Caki2 (cell line): ENCODE results near the gene RELL1. TPM values are rescaled to one million over a fixed set of nuclear protein-coding genes. Genes with fewer than 3 reads are reported as not detected.
"Not testable (repeated sequence)": the region's sequence is repeated elsewhere in the genome, so short reads cannot be mapped to it uniquely, and the experiment has no call there.

Experiments
- DNase-seq: peaks from one replicate; pipeline ENCODE4 v3.0.0-alpha.2; 2015; ENCODE audit warnings: low read depth
- in situ Hi-C: cut with HindIII; loops from 2 replicates; pipeline ENCODE4 v1.10.0; 2016; ENCODE audit warnings: low sequenced_read_pairs, low pct_unique_long_range_greater_than_20kb, mixed read lengths
- total RNA-seq: library from RNA; depleted of rRNA; stranded (reverse); fragments of >200 nt; shearing (Covaris generic); gene quantifications from 2 replicates; pipeline ENCODE4 v1.2.3, GENCODE V29; 2014; ENCODE audit warnings: low replicate concordance

RELL1 gene
- total RNA-seq, 1 experiment from 2014 or later = 57.7 TPM

DNA sequence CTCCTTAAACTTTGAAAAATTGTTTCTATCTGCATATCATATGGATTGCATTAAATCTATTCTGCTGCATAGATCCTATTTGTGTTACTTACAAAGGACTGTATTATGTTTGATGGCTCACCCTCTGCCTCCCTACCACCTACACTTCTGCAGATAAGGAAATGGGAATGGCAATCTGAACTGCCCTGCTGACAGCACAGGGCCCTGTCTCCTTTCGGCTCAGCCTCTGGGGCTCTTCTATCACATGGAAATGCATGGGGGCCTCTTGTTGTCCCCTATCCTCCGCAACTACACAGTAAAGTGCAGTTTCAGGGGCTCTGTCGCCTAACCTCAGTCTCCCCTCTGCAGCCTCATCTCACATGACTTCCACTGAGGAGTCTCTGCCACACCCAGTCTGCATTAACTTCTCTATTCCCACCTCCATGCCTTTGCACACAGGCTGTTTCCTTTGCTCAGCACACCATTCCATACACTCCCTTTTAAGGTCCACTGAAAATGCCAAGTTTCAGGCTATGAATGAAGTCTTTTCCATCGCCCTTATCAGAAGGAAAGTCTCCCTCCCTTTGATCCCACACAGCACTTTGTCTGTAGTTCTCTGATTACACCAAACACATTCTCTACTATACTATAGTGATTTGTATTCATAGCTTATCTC, 12.5 kb downstream of the RELL1 start:
- DNase-seq = no peak
- in situ Hi-C loops = no loop called here

DNA sequence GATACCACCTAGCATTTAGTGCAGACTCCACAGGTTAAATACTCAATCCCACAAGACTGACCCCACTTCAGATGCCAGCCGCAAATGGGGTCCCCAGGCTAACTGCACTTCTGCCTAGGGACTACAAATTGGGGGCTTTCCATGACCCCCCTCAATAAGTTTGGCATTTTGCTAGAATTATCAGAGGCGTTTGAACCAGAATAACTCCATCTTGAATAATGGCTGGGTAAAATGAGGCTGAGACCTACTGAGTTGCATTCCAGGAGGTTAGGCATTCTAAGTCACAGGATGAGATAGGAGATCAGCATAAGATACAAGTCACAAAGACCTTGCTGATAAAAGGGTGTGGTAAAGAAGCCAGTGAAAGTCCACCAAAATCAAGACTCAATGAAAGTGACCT, 15.1 kb downstream of the RELL1 start:
- no peak for DNase-seq
- in situ Hi-C loops = no loop called here

DNA sequence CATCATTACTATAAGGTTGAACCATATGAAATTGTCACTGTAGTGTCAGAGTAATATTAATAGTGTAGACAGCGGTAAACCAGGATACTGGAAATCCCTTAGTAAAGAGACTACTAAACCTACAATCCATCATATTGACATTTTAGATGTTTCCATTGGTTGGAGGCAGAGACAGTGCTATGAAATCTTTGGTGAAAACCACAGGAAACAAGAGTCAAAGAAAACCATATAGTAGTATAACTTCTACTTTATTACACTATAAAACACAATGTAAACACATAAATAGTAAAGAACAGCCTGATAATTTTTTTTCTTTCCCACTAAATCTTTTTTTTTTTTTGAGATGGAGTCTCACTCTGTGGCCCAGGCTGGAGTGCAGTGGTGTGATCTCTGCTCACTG, 15.9 kb downstream of the RELL1 start:
- in situ Hi-C loops = no loop called here
- DNase-seq = no peak

DNA sequence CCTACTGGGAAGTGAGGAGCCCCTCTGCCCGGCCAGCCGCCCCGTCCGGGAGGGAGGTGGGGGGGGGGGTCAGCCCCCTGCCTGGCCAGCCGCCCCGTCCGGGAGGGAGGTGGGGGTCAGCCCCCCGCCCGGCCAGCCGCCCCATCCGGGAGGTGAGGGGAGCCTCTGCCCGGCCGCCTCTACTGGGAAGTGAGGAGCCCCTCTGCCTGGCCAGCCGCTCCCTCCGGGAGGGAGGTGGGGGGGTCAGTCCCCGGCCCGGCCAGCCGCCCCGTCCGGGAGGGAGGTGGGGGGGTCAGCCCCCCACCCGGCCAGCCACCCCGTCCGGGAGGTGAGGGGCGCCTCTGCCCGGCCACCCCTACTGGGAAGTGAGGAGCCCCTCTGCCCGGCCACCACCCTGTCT, 17.1 kb downstream of the RELL1 start:
- in situ Hi-C loops, DNase-seq: not testable (repeated sequence)

DNA sequence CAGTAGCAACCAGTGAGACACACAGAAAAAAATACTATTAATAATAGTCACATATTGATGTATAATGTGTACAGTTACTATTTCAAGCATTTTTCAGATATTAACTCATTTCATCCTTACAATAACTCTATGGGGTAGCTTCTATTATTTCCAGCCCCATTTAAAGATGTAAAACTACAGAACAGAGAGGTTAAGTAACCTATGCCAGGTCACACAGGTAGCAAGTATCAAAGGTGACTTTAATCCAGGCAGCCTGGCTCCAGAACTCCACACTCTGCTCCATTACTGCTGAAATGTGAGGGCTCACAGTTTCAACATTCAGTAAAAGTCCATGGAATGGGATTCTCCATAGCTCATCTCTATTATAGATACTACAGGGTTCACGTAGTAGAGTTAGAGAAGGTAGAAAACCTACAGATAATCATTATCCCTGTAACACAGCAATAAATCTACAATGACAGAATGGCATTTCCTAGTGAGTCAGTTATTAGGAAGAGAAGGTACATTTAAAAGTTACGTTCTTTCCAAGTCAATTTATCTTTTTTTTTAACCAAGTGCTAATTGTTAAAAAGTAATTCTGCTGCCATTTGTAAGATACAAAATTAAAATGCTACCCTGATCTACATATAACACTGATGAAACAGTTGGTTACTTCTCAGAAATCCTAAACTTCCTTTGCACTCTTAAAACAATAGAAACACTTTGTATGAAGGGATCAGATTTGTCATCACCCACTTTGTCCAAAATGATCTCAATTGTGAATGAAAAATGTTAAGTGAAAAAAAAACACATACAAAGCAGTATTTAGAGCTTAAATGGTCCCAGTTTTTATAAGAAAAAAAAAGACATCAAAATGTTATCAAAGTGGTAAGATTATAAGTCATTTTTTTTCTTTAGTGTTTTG, 18.7 kb downstream of the RELL1 start:
- no peak for DNase-seq
- in situ Hi-C loops = no loop called here

DNA sequence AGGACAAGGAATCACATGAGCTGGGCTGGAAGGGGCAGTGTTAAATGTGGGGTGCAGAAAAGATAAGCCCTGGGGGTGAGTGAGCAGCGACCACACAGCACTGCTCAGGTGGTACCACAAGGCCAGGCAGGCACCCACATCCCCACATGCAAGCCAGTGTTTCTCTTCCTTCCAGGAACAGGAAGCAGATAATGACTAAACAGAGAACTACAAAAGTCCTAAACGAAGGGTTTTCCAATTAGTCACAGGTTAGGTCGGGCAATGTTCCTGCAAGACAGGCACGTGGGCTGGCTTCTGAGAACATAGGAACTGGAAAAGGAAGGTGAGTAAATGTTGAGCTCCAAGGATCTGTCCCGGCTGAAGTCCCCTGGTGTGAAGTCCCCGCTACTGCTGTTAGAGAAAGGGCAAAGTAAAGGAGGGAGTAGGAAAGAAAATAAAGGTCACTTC, 19.5 kb downstream of the RELL1 start:
- peak; percentile 87 for DNase-seq
- in situ Hi-C loops = no loop called here

DNA sequence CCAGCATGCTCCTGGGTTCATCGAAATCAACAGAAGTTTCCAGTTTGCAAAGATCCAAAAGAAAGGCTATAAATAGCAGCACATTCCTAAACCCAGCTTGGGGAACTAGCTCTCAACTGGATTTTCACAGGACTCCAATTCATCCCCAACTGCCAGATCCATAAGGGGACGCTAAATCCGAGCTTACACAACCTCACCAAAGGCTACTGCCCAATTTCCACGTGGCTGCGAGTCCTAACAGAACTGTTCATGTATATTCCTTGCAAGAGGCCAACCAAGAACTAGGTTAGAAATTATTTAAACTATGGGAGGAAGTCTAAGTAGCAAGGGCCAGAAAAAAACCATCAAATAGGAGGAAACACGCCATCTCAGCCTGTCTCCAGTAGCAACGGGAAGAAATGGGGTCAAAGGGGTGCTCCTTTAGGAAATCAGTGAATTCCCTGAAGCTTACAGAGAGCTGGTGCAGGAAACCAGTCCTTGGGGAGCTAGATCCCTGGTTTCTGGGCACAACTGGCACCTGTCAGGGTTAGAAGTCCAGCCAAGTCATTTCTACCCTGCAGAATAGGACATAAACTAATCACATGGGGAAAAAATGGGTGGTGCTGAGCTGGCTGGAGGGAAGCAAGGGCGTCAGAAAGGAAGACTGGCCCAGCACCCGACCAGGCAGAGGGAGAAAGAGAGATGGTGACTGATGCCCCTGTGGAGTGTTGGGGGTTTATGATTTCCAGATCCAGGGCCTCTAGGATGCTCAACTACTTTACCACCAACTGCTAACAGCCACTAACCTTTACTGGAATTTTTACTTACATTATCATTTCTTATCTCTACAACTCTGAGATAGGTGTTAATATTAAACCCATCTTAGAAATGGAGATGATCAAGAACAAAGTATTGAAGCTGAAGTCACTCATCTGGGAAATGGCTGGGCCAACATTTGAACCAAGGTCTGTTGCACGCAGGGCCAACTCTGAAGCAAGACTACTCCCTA, 20.5 kb downstream of the RELL1 start:
- in situ Hi-C loops = no loop called here
- DNase-seq = peak; percentile 46

DNA sequence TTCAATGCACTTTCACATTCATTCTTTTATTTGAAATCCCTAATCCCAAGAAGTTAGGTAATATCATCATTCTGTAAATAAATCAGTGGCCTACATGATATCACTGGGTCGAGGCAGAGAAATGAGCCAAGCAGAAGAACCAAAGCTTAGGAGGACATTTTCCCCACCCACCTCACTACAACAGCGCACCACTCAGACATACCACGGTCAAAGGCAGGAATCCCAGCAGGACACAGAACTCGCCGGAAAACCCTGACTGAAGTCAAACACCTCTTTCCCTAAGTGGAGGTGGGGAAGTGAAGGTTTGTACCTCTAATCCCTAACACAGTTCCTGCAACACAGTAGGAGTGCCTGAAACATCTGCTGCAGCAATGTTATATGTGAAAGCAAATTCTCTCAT, 21.5 kb downstream of the RELL1 start:
- no peak for DNase-seq
- in situ Hi-C loops = no loop called here

DNA sequence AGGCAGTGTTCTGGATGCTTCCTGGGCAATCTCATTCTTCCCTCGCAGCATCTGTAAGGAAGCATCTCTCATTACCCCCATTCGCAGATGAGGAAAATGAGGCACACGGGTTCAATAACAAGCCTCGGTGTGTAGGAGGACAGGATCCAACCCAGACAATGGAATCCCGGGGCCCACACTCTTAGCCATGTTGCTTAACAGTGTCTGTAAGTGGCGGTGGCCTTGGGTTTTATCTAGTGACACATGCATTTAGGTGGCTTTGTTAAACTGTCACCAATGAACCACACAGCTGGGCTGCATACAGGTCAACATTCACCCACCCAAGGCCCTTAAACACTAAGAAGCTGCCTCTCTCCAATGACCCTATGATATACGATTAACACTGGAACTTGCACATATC, 22.6 kb downstream of the RELL1 start:
- no peak for DNase-seq
- in situ Hi-C loops = no loop called here

DNA sequence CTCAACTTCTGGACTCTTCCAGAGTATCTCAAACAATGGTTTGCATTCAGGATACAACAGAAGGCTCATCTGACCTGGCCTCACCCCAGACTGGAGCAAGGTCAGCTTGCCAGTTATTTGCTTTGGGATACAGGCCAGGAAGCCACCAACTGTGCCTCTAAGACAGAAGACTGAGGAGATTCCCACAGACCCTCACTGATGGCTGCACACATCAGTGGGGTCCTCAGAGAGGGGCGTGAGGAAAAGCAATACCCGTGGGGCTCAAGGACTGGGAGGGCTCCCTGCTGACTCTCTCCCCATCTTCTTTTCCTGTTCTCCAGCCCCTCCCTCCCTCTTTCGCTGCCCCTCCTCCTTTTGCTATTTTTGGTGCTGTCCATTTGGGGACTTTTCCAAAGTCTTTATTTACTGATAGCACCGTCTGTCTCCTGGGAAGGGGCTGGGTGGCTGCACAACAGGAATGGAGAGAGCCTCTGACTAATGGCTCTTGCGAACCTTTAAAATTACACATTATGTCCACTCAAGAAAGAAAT, 23.2 kb downstream of the RELL1 start:
- in situ Hi-C loops = no loop called here
- peak; percentile 88 for DNase-seq

DNA sequence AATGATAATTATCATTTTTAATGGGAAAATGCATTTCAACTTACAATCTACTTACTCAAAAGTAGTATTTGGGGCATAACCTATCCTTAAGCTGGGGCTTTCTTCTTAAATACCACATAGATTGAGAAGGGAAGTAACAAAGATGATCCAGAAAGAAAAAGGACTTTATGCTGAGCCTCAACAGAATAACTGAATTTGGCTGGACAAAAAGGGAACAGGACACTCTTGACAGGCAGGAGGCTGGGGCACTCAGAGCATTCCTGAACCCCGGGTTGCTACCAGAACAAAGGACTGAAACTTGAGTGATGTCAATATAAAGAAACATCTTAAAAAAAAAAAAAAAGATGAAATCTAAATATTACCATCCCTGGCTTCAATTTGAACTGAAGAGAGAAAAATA, 23.9 kb downstream of the RELL1 start:
- in situ Hi-C loops = no loop called here
- no peak for DNase-seq

DNA sequence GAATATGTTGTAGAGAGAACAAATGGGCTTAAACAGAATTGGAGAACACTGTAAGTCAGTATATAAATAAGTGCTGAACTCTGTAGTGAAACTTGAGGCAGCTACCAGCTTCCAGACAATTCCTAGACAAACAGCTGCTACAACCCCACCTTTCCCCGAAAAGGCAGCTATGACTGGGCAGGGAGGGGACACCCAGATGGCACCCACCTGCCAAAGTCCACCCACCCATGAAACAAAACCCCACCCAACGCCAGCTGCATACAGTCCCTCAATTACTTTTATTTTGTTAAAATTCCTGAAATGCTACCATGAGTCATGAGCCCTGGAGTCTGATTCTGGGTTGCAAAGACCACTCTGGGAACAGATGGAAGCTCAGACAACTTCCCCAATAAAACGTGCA, 24.4 kb downstream of the RELL1 start:
- in situ Hi-C loops = no loop called here
- DNase-seq = no peak

DNA sequence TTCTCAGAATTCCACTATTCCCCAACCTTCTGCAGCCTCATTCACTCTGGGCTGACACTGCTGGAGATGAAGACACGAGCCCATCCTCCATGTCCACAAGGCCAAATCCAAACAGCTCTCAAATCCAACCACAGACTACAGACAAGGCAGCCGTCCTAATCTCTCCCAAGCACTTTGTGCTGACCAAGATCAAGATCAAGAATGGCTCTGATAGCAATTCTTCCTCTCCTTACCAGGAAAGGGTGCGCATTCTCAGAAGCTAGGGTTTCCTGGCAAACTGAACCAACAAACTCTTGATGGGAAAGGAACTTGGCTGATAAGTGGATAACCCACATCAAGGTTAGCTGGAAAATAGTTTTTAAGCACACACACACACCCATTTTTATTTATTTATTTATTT, 26.5 kb downstream of the RELL1 start:
- DNase-seq = no peak
- in situ Hi-C loops = no loop called here

DNA sequence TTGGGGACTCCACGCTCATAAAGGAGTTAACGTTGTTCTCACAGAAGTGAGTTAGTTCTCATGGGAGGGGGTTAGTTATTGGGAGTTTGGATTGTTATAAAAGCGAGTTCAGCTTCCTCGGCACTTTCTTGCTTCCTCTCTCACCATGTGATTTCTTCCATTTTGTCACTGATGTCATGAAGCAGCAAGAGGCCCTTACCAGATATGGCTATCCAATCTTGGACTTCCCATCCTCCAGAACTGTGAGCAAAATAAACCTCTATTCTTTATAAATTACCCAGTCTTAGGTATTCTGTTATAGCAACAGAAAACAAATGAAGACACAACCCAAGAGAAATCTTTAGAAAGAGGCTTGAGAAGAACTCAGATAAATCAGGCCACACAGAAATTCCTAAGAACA, 29.5 kb downstream of the RELL1 start:
- in situ Hi-C loops = no loop called here
- no peak for DNase-seq

DNA sequence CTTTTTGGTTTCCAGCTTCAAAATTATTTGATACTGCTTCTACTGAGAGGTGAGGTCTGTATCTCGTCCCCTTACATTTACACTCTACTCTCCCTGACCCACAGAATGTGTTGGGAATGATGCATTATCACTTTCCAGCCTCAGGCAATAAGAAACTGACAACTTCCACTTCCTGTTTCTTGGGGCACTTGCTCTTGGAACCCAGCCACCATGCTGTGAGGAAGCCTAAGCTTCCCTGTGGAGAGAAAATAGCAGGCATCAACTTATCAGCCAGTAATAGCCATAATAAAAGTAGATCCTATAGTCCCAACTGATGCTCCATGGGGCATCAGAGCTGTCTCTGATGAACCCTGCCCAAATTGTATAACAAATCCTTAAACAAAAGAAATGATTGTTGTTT, 32.6 kb downstream of the RELL1 start:
- no peak for DNase-seq
- in situ Hi-C loops = no loop called here

DNA sequence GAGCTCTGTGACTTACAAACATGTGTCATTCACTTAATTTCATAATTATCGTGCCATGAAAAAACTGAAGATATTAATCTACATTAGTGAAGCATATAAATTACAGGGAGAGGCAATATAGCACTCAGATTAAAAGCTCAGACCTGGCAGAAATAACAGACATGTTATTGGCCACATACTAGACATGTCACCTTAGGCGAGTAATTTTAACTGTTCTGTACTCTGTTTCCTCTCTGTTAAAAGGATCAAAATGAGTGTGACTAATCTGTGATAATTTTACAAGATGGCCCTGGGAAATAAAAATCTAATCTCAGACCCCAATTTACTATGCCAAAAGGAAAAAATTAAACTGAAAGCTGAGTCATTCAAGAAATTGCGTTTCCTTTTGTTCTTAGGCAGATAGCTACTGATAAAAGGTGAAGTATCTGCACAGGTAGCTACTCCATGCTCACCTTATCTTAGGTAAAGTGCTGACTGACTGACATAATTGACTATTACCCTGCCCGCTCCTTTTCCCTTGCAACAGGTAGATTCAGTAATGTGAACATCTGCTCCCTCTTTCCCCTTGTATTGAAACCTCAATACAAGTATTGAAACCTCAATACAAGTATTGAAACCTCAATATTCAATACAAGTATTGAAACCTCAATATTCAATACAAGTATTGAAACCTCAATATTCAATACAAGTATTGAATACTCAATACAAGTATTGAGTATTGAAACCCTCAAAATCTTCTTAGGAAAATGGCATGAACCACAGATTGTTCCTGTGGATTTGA, 33.2 kb downstream of the RELL1 start:
- in situ Hi-C loops = no loop called here
- no peak for DNase-seq

DNA sequence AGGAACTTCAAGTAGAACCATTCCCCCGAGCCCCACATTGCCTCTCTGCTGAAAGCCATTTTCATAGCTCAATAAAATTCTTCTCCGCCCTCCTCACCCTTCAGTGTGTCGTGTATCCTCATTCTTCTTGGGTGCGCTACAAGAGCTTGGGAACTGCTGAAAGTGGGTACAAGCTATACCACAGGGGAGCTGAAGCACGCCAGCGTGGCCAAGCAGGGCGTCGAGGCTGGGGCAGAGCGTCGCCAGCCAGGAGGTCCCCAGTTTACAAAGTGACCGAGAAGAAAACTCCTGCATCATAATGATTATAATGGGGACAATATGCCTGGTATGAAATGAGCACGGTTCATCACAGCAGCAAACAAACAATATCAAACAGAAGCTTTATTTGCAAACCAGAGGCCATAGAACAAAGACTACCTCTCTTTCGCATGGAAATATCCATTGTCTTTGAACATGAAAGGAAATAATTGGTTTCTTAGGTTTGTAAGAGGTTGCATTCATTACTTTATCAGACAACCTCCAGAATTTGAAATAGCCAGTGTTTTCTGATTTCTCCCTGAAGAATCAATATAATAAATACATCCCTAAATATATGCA, 34.3 kb downstream of the RELL1 start:
- in situ Hi-C loops = no loop called here

More for the DNA sequence above, 34.3 kb downstream of the RELL1 start:
- DNase-seq = no peak
